CD4-positive, alpha-beta memory T cell (primary cell): ENCODE results near the gene RPL19. TPM values are rescaled to one million over a fixed set of nuclear protein-coding genes. Genes with fewer than 3 reads are reported as not detected.
"Not testable (repeated sequence)": the region's sequence is repeated elsewhere in the genome, so short reads cannot be mapped to it uniquely, and the experiment has no call there.

Experiments used
- CTCF ChIA-PET: fragments of 350-600 bp; sonication (Branson Sonifier 250); formaldehyde crosslinking; loops from one replicate; lab custom pipeline; 2021; ENCODE audit warnings: inconsistent platforms; ENCODE audit not compliant: partially characterized antibody; lab: Charles Lee
- POLR2A ChIA-PET: fragments of 350-600 bp; sonication (Branson Sonifier 250); formaldehyde crosslinking; loops from one replicate; lab custom pipeline; 2021; ENCODE audit not compliant: partially characterized antibody; lab: Charles Lee
- DNase-seq, 5 donors: peaks; one replicate each; pipeline versions ENCODE4 v3.0.0 to v3.0.0-alpha.2; 2020 to 2022; ENCODE audit warnings: mixed read lengths in 1 of 5
- H3K27ac ChIP-seq: one replicate; pipeline ENCODE4 v1.7.0; 2013; ENCODE audit warnings: low read depth, low read length
- H3K27me3 ChIP-seq: 2 replicates; pipeline ENCODE4 v1.7.0; 2013; ENCODE audit warnings: mild to moderate bottlenecking, low read length, moderate library complexity; ENCODE audit not compliant: insufficient read depth
- H3K36me3 ChIP-seq: 2 replicates; pipeline ENCODE4 v1.7.0; 2013; ENCODE audit warnings: mild to moderate bottlenecking, low read length, moderate library complexity; ENCODE audit not compliant: insufficient read depth
- H3K4me1 ChIP-seq: 2 replicates; pipeline ENCODE4 v1.7.0; 2013; ENCODE audit warnings: mild to moderate bottlenecking, low read length, moderate library complexity; ENCODE audit not compliant: insufficient read depth
- H3K4me3 ChIP-seq, 2 donors: one replicate each; pipeline ENCODE4 v1.7.0; 2013; ENCODE audit warnings: low read length in 2 of 2, mild to moderate bottlenecking in 1 of 2
- H3K9me3 ChIP-seq, 2 donors: one replicate each; pipeline ENCODE4 v1.7.0; 2013; ENCODE audit warnings: low read length in 2 of 2, control low read depth in 1 of 2; ENCODE audit not compliant: control insufficient read depth in 1 of 2
- H3K27ac Mint-ChIP-seq, 7 donors: one replicate each; pipeline ENCODE4 v1.8.0; 2020 to 2021; ENCODE audit warnings: mixed read lengths in 7 of 7, mild to moderate bottlenecking in 6 of 7, inconsistent platforms in 3 of 7, moderate library complexity in 3 of 7
- H3K27me3 Mint-ChIP-seq, 2 donors: one replicate each; pipeline ENCODE4 v1.8.0; 2020 to 2021; ENCODE audit warnings: mixed read lengths in 2 of 2
- H3K36me3 Mint-ChIP-seq, 2 donors: one replicate each; pipeline ENCODE4 v1.8.0; 2020 to 2021; ENCODE audit warnings: mixed read lengths in 2 of 2, inconsistent platforms in 1 of 2, mild to moderate bottlenecking in 1 of 2
- H3K4me1 Mint-ChIP-seq, 4 donors: one replicate each; pipeline ENCODE4 v1.8.0; 2020 to 2021; ENCODE audit warnings: mixed read lengths in 4 of 4, mild to moderate bottlenecking in 1 of 4
- H3K4me3 Mint-ChIP-seq, 8 donors: one replicate each; pipeline ENCODE4 v1.8.0; 2020 to 2021; ENCODE audit warnings: mixed read lengths in 8 of 8, mild to moderate bottlenecking in 7 of 8, moderate library complexity in 6 of 8, inconsistent platforms in 3 of 8
- H3K9me3 Mint-ChIP-seq, 8 donors: one replicate each; pipeline ENCODE4 v1.8.0; 2020 to 2021; ENCODE audit warnings: mixed read lengths in 8 of 8, mild to moderate bottlenecking in 5 of 8, inconsistent platforms in 3 of 8, moderate library complexity in 1 of 8
- intact Hi-C: fragments of 100-400 bp; cut with micrococcal nuclease; formaldehyde crosslinking; loops from one replicate; pipeline ENCODE4 v1.15.1; 2023
- polyA plus RNA-seq, 2 donors: library from polyadenylated mRNA; unstranded; fragments of 300-500 nt; fragmentation: Illumina TruSeq; gene quantifications; one replicate each; pipeline ENCODE4 v1.2.3, GENCODE V29; 2021
- total RNA-seq, 2 experiments: library from RNA; stranded (reverse); gene quantifications; one replicate each; pipeline ENCODE4 v1.2.3, GENCODE V29; 2021

Gene RPL19
- total and polyA plus RNA-seq, 4 experiments from 2014 or later = 2,224 to 3,299 (median 3,252) TPM

DNA sequence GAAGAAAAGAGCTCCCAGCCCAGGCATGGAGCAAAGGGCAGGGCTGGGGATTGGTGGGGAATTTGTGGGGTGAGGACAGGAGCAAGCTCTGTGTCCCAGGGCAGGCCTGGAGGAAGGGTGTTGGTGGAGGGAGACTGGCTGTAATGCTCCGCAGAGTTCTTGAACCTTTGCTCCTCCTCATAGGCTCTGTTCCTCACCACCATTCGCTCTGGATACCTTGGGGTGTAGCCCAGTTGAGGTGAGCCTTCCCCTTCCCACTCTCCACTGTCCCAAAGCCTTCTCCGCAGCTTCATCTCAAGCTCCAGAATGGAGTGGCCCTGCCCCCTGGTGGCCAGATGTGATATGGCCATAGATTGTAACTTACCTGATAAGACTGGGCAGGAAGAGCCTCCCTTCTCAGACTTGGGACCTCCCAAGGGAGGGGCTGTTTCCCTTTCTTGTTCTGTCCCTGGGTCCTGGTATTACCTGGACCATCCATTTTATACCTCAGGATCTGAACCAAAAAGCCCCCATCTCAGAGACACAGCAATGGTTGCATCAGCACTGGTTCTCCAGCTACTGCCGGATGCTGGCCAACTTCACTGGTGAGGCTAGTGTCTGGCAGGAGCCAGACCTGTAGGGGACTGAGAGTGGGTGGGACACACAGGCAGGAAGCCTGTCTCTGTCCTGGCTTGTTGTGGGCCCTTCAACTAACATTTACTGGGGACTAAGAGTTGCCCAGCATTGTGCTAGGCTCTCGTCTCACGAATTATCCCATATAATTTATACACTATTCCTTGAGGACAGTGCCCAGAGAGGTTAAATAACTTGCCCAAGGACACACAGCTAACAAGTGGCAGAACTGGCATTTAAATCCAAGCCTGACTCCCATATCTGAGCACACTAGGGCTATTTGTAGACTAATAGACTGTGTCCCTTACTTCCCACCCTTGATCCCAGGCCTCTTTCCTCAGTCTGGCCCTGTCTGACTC is 44.8 kb downstream of the RPL19 start:
- POLR2A ChIA-PET = interaction anchor here (0.8 to 4.0 kb wide), 9 partner anchors 9 to 262 kb away, joined by 3 to 35 read pairs (median 4); partner anchors contain the start of genes CDK12 and RPL19
- Mint-ChIP-seq H3K9me3 (no peaks in the 10 kb centered on the region), H3K4me1 (peaks cover 5 to 14% (median 9%) of the 10 kb centered on the region in 4 donors), H3K27ac (peak overlapping the region in 5 of 7 donors; percentile 6 to 92 (median 44)), H3K4me3 (peak overlapping the region in 1 of 8 donors; percentile 57), H3K36me3 (no peaks in the 10 kb centered on the region), H3K27me3 (peaks cover 2% of the 10 kb centered on the region in 2 donors)
- CTCF ChIA-PET = interaction anchor here (0.8 to 21.0 kb wide), 27 partner anchors 8 to 391 kb away, joined by 3 to 554 read pairs (median 4); partner anchors contain the start of genes ARL5C, MED1, PLXDC1 and RPL19
- peak; percentile 74 to 83 (median 78) for DNase-seq
- intact Hi-C loops = loop anchor here (1.0 kb wide), 4 partner anchors 10 to 262 kb away; no protein-coding TSS in a partner anchor
- Histone ChIP-seq H3K4me1 (peaks cover 11% of the 10 kb centered on the region), H3K27me3 (no peaks in the 10 kb centered on the region), H3K9me3 (no peaks in the 10 kb centered on the region), H3K4me3 (no peak overlapping the region), H3K27ac (no peak overlapping the region), H3K36me3 (no peaks in the 10 kb centered on the region)

DNA sequence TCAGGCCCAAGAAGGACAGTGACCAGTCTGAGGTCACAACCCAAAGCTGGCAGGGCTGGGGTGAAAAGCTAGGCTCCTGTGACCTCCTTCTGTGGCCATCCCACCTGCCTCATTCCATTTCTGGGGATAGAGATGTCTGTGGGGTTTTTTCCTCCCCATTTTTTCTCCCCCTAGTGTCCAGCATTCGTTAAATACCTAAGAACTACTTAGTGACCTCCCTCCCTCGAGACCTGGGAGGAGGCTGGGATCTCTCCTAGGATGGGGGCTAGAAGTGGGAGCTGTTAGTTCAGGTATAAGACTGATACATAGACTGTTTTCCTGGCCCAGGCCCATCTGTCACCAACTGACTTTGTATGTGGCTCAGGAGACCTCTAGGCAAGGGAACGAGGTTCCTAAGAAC is 46.2 kb downstream of the RPL19 start:
- no peaks in the 10 kb centered on the region for H3K36me3 Mint-ChIP-seq

DNA sequence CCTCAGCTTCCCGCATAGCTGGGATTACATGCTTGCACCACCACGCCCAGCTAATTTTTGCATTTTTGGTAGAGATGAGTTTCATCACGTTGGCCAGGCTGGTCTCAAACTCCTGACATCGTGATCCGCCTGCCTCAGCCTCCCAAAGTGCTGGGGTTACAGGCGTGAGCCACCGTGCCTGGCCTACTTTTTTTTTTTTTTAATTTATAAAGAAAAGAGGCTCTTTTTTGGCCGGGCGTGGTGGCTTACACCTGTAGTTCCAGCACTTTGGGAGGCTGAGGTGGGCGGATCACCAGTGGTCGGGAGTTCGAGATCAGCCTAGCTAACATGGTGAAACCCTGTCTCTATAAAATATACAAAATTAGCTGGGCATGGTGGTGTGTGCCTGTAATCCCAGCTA is 50.0 kb downstream of the RPL19 start:
- H3K4me3 Mint-ChIP-seq, intact Hi-C loops, H3K9me3 ChIP-seq, DNase-seq, H3K9me3 Mint-ChIP-seq, H3K4me3 ChIP-seq, H3K27ac ChIP-seq, H3K27me3 ChIP-seq, H3K4me1 ChIP-seq, H3K4me1 Mint-ChIP-seq, H3K27me3 Mint-ChIP-seq: not testable (repeated sequence)
- ChIA-PET POLR2A (interaction anchor here (1.2 kb wide), 1 partner anchor 97 kb away, joined by 3 read pairs; no protein-coding TSS in a partner anchor), CTCF (interaction anchor here (1.5 to 21.0 kb wide), 3 partner anchors 13 to 85 kb away, joined by 6 to 554 read pairs (median 54); partner anchors contain the start of gene RPL19)
- H3K27ac Mint-ChIP-seq = peak overlapping the region in 1 of 7 donors; percentile 17
- H3K36me3 ChIP-seq = peaks cover 15% of the 10 kb centered on the region
- peaks cover 17 to 21% of the 10 kb centered on the region in 2 donors for H3K36me3 Mint-ChIP-seq

More for the DNA sequence above, 46.2 kb downstream of the RPL19 start:
- no peaks in the 10 kb centered on the region for H3K27me3 ChIP-seq
- H3K27ac Mint-ChIP-seq = no peak overlapping the region
- H3K4me1 Mint-ChIP-seq = peaks cover 4 to 12% (median 7%) of the 10 kb centered on the region in 4 donors
- H3K4me1 ChIP-seq = peaks cover 9% of the 10 kb centered on the region
- H3K27ac ChIP-seq = no peak overlapping the region
- no peaks in the 10 kb centered on the region for H3K9me3 ChIP-seq
- CTCF ChIA-PET = interaction anchor here (1.0 to 21.0 kb wide), 6 partner anchors 10 to 217 kb away, joined by 3 to 554 read pairs (median 28); partner anchors contain the start of genes ARL5C and RPL19
- intact Hi-C loops = no loop called here
- H3K36me3 ChIP-seq = no peaks in the 10 kb centered on the region
- no peak for DNase-seq
- peaks cover 2% of the 10 kb centered on the region in 2 donors for H3K27me3 Mint-ChIP-seq
- POLR2A ChIA-PET = interaction anchor here (4.0 kb wide), 1 partner anchor 46 kb away, joined by 28 read pairs; the partner anchor contains the start of gene RPL19
- H3K4me3 Mint-ChIP-seq = no peak overlapping the region
- no peak overlapping the region for H3K4me3 ChIP-seq
- H3K9me3 Mint-ChIP-seq = no peaks in the 10 kb centered on the region

DNA sequence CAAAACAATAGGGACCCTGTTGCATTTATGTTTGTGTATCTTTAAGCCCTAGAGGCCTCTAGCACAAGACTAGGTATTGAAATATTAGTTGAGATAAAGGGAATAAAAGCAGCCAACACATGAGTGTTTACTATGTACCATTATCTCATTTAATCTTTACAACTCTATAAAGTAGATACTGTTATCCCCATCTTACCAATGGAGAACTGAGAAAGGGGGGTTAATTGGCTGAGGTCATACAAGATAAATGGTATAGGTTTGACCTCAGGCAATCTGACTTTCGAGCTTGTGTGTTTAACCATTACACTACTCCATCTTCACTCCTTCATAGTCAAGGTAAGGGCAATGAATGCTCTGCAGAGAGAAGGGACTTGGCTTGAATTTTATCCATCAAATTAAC is 51.9 kb downstream of the RPL19 start:
- Histone ChIP-seq H3K9me3 (no peaks in the 10 kb centered on the region), H3K27ac (no peak overlapping the region), H3K36me3 (peaks cover 15% of the 10 kb centered on the region), H3K4me3 (no peak overlapping the region), H3K27me3 (no peaks in the 10 kb centered on the region), H3K4me1 (no peaks in the 10 kb centered on the region)
- intact Hi-C loops = no loop called here
- Mint-ChIP-seq H3K27me3 (no peaks in the 10 kb centered on the region), H3K4me1 (no peaks in the 10 kb centered on the region), H3K4me3 (no peak overlapping the region), H3K27ac (no peak overlapping the region), H3K36me3 (peaks cover 18 to 32% of the 10 kb centered on the region in 2 donors), H3K9me3 (no peaks in the 10 kb centered on the region)
- ChIA-PET POLR2A (interaction anchor here (1.2 kb wide), 1 partner anchor 14 kb away, joined by 5 read pairs; no protein-coding TSS in a partner anchor), CTCF (interaction anchor here (1.6 to 2.3 kb wide), 2 partner anchors 13 to 16 kb away, joined by 4 to 8 read pairs; no protein-coding TSS in a partner anchor)
- no peak for DNase-seq

DNA sequence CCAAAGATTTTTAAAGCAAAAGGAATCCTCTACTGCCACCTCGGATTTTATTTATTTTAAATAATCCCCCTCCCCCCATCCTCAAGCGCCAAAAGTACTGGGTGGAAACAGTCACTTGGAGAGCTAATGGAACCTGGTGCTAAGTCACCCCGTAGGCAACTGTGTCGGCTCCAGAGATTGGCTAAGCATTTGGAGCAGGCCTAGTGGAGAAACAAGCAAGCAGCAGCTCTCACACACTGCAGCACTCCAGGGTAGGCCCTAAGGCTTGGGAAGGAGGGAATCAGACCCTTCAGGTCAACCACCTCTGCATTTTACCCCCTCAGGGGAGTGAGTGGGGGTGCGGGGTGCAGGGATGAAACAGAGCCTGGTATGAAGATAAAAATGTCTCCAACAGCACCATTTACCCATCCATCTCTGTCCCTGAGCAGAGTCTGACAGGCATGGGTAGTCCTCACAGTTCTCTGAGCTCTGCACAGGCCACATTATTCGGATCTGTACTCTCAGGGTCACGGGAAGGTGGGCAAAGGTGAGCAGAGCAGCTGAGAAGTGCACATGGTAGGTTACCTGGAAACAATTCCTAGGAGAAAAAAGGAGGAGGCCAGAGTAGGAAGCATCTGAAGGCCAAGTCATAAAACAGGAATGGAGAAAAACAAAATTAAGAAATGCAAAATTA is 52.8 kb downstream of the RPL19 start:
- Mint-ChIP-seq H3K27me3 (no peaks in the 10 kb centered on the region), H3K4me1 (peaks cover 0 to 2% (median 0%) of the 10 kb centered on the region in 4 donors), H3K36me3 (peaks cover 27 to 39% of the 10 kb centered on the region in 2 donors), H3K9me3 (no peaks in the 10 kb centered on the region), H3K4me3 (no peak overlapping the region), H3K27ac (no peak overlapping the region)
- POLR2A ChIA-PET = interaction anchor here (0.5 to 1.2 kb wide), 2 partner anchors 15 to 185 kb away, joined by 3 to 5 read pairs; no protein-coding TSS in a partner anchor
- Histone ChIP-seq H3K4me1 (no peaks in the 10 kb centered on the region), H3K27me3 (no peaks in the 10 kb centered on the region), H3K36me3 (peaks cover 15% of the 10 kb centered on the region), H3K27ac (no peak overlapping the region), H3K9me3 (no peaks in the 10 kb centered on the region), H3K4me3 (no peak overlapping the region)
- CTCF ChIA-PET = interaction anchor here (0.7 to 2.3 kb wide), 5 partner anchors 9 to 46 kb away, joined by 3 to 8 read pairs (median 4); no protein-coding TSS in a partner anchor
- no peak for DNase-seq
- intact Hi-C loops = no loop called here
